CD4-positive, CD25-positive, alpha-beta regulatory T cell (primary cell): ENCODE results near the gene IMMP2L. TPM values are rescaled to one million over a fixed set of nuclear protein-coding genes. Genes with fewer than 3 reads are reported as not detected.
A peak's percentile ranks its signal among the peaks of the same experiment; 100 is the strongest.

ENCODE experiments used
- ATAC-seq, 2 donors: fragments of 150-1000 bp; cut with Tn5 transposase; one replicate each; pipeline ENCODE4 v1.10.0; 2021; ENCODE audit warnings: low read depth in 2 of 2, moderate number of reproducible peaks in 2 of 2, moderate library complexity in 1 of 2
- DNase-seq, 3 donors: peaks; one replicate each; pipeline versions ENCODE4 v3.0.0 to v3.0.0-alpha.2; 2012 to 2022; ENCODE audit warnings: mixed read lengths in 1 of 3
- H3K27ac ChIP-seq: one replicate; pipeline ENCODE4 v1.7.0; 2013; ENCODE audit warnings: mild to moderate bottlenecking, low read length; ENCODE audit not compliant: insufficient read depth, poor library complexity, severe bottlenecking
- H3K27me3 ChIP-seq: one replicate; pipeline ENCODE4 v1.7.0; 2013; ENCODE audit warnings: low read length; ENCODE audit not compliant: control insufficient read depth, insufficient read depth
- H3K36me3 ChIP-seq: one replicate; pipeline ENCODE4 v1.7.0; 2013; ENCODE audit warnings: mild to moderate bottlenecking, low read length, moderate library complexity; ENCODE audit not compliant: control insufficient read depth, insufficient read depth
- H3K4me1 ChIP-seq: 2 replicates; pipeline ENCODE4 v1.7.0; 2013; ENCODE audit warnings: mild to moderate bottlenecking, low read length; ENCODE audit not compliant: insufficient read depth, control insufficient read depth, poor library complexity, severe bottlenecking
- H3K4me3 ChIP-seq: one replicate; pipeline ENCODE4 v1.7.0; 2013; ENCODE audit warnings: low read depth, mild to moderate bottlenecking, low read length, moderate library complexity
- H3K9me3 ChIP-seq, 2 experiments: 1 replicate in 1 of 2; 2 replicates in 1 of 2; pipeline ENCODE4 v1.7.0; 2013; ENCODE audit warnings: low read length in 2 of 2, mild to moderate bottlenecking in 1 of 2, moderate library complexity in 1 of 2; ENCODE audit not compliant: control insufficient read depth in 2 of 2
- H3K27ac Mint-ChIP-seq, 3 donors: one replicate each; pipeline ENCODE4 v1.8.0; 2020 to 2022; ENCODE audit warnings: mild to moderate bottlenecking in 3 of 3, mixed read lengths in 3 of 3, moderate library complexity in 2 of 3
- H3K27me3 Mint-ChIP-seq: one replicate; pipeline ENCODE4 v1.8.0; 2022; ENCODE audit warnings: mild to moderate bottlenecking, mixed read lengths
- H3K36me3 Mint-ChIP-seq: one replicate; pipeline ENCODE4 v1.8.0; 2020; ENCODE audit warnings: mixed read lengths
- H3K4me1 Mint-ChIP-seq, 4 donors: one replicate each; pipeline ENCODE4 v1.8.0; 2020 to 2022; ENCODE audit warnings: mixed read lengths in 4 of 4, mild to moderate bottlenecking in 1 of 4
- H3K4me3 Mint-ChIP-seq, 4 donors: one replicate each; pipeline ENCODE4 v1.8.0; 2020 to 2022; ENCODE audit warnings: mild to moderate bottlenecking in 4 of 4, mixed read lengths in 4 of 4, moderate library complexity in 3 of 4
- H3K9me3 Mint-ChIP-seq, 7 donors: one replicate each; pipeline ENCODE4 v1.8.0; 2020 to 2022; ENCODE audit warnings: mixed read lengths in 7 of 7, mild to moderate bottlenecking in 3 of 7, moderate library complexity in 2 of 7
- polyA plus RNA-seq, 4 donors: library from polyadenylated mRNA; unstranded; fragments of 300-500 nt; fragmentation: Illumina TruSeq; gene quantifications; one replicate each; pipeline ENCODE4 v1.2.3, GENCODE V29; 2021
- total RNA-seq: library from RNA; stranded (reverse); gene quantifications from one replicate; pipeline ENCODE4 v1.2.3, GENCODE V29; 2022

IMMP2L gene
- total and polyA plus RNA-seq, 5 donors from 2014 or later, result 8.9 to 23.8 (median 17.1) TPM

GRCh38 chr7:111238886-111239285, 323.4 kb downstream of the IMMP2L start:
- ATAC-seq, result no peak
- no peak overlapping the region for H3K4me3 Mint-ChIP-seq
- no peak overlapping the region for H3K4me3 ChIP-seq
- no peak for DNase-seq
- peaks cover 6 to 14% (median 12%) of the 10 kb centered on the region in 4 donors for H3K4me1 Mint-ChIP-seq
- H3K27ac ChIP-seq, result no peak overlapping the region
- peaks cover 0 to 2% (median 0%) of the 10 kb centered on the region in 7 donors for H3K9me3 Mint-ChIP-seq
- H3K36me3 Mint-ChIP-seq, result peaks cover 8% of the 10 kb centered on the region
- no peaks in the 10 kb centered on the region for H3K27me3 Mint-ChIP-seq
- no peak overlapping the region for H3K27ac Mint-ChIP-seq
- H3K36me3 ChIP-seq, result no peaks in the 10 kb centered on the region
- H3K27me3 ChIP-seq, result no peaks in the 10 kb centered on the region
- H3K9me3 ChIP-seq, result no peaks in the 10 kb centered on the region
- H3K4me1 ChIP-seq, result no peaks in the 10 kb centered on the region

GRCh38 chr7:111235709-111236108, 326.6 kb downstream of the IMMP2L start:
- Mint-ChIP-seq H3K4me3 (no peak overlapping the region), H3K27ac (no peak overlapping the region), H3K27me3 (no peaks in the 10 kb centered on the region), H3K4me1 (peaks cover 11 to 19% (median 15%) of the 10 kb centered on the region in 4 donors), H3K36me3 (peaks cover 11% of the 10 kb centered on the region), H3K9me3 (peaks cover 0 to 2% (median 0%) of the 10 kb centered on the region in 7 donors)
- Histone ChIP-seq H3K27ac (no peak overlapping the region), H3K4me3 (no peak overlapping the region), H3K27me3 (no peaks in the 10 kb centered on the region), H3K9me3 (no peaks in the 10 kb centered on the region), H3K4me1 (no peaks in the 10 kb centered on the region), H3K36me3 (no peaks in the 10 kb centered on the region)
- DNase-seq, result no peak
- no peak for ATAC-seq

DNA sequence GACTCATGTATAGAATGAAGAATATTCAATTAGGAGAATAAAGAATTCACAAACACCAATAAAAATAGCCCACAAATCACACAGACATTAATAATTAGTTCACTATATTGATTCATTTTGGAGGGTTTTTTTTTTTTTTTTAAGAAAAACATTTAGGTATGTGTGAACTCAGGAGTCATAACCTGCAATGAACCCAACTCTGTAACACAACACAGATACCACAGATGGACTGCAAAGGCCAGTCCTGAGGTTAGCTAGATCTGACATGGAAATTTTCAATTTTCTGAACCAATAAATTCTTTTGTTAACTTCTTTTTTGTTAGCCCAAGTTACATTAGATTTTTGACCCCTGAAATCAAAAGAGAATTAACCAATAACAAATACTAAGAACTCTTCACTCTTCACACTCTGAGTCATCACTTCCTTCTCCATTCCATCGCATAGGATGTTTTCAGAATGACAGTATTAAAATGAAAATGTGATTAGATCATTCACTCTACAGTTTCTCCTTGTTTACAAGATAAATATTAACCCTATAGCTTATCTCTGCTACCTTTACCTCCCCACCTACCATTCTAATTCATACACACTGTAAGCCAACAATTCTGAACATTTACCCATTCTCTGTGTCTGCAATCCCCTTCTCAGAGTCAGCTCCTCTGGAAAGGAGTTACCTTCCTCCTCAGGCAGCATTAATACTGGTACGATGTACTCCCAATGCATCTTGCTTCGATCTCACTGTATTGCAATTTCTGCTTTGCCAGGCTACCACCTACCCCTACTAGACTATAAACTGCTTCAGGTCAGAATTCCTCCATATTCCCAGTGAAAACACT, 329.8 kb downstream of the IMMP2L start:
- H3K4me1 Mint-ChIP-seq, result peaks cover 5 to 12% (median 7%) of the 10 kb centered on the region in 4 donors
- ATAC-seq, result no peak

GRCh38 chr7:111229916-111230315, 332.4 kb downstream of the IMMP2L start:
- no peaks in the 10 kb centered on the region for H3K27me3 Mint-ChIP-seq
- Histone ChIP-seq H3K4me1 (no peaks in the 10 kb centered on the region), H3K27ac (no peak overlapping the region), H3K27me3 (no peaks in the 10 kb centered on the region), H3K36me3 (no peaks in the 10 kb centered on the region), H3K4me3 (no peak overlapping the region), H3K9me3 (no peaks in the 10 kb centered on the region)
- H3K4me1 Mint-ChIP-seq, result peaks cover 0 to 8% (median 5%) of the 10 kb centered on the region in 4 donors
- H3K36me3 Mint-ChIP-seq, result peaks cover 10% of the 10 kb centered on the region
- DNase-seq (no peak), ATAC-seq (no peak)
- peaks cover 0 to 5% (median 0%) of the 10 kb centered on the region in 7 donors for H3K9me3 Mint-ChIP-seq
- no peak overlapping the region for H3K4me3 Mint-ChIP-seq
- H3K27ac Mint-ChIP-seq, result no peak overlapping the region

More for the DNA sequence above, 329.8 kb downstream of the IMMP2L start:
- no peaks in the 10 kb centered on the region for H3K4me1 ChIP-seq
- H3K27ac Mint-ChIP-seq, result peak overlapping the region in 2 of 3 donors; percentile 2 to 4
- no peak overlapping the region for H3K4me3 ChIP-seq
- H3K36me3 ChIP-seq, result no peaks in the 10 kb centered on the region
- H3K27ac ChIP-seq, result no peak overlapping the region
- no peaks in the 10 kb centered on the region for H3K9me3 ChIP-seq
- peaks cover 15% of the 10 kb centered on the region for H3K36me3 Mint-ChIP-seq
- no peaks in the 10 kb centered on the region for H3K27me3 ChIP-seq
- H3K9me3 Mint-ChIP-seq, result peaks cover 0 to 4% (median 0%) of the 10 kb centered on the region in 7 donors
- H3K4me3 Mint-ChIP-seq, result no peak overlapping the region
- peak in 1 of 3 donors; percentile 32 for DNase-seq
- H3K27me3 Mint-ChIP-seq, result no peaks in the 10 kb centered on the region

DNA sequence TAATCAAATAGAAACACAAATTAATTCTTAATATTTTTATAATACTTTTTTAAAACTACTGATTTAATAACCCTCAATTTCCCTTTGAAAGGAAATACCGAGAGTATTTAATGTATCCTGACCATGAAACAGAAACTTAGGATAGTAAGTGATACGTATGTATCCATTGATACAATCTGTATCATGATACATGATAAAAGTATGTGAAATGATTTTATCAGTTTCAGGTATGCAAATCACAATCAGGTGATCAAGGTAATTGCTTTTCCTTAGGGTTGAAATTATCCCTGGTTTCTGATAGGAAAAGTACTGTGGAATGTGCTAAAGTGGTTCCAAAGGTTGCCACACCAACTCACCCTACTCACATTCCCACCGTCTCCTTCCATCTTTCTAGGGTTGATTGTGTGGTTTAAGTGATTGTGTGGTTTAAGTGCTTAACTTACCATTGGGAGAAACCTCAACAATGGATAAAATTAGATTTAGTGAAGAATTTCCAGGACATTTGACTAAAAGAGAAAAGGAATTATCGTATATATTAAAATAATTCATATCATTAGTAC, 333.0 kb downstream of the IMMP2L start:
- H3K4me1 ChIP-seq, result no peaks in the 10 kb centered on the region
- no peaks in the 10 kb centered on the region for H3K27me3 Mint-ChIP-seq
- H3K27me3 ChIP-seq, result no peaks in the 10 kb centered on the region
- H3K4me3 ChIP-seq, result no peak overlapping the region
- H3K27ac Mint-ChIP-seq, result no peak overlapping the region
- DNase-seq (no peak), ATAC-seq (no peak)
- peaks cover 10% of the 10 kb centered on the region for H3K36me3 Mint-ChIP-seq
- peaks cover 0 to 6% (median 5%) of the 10 kb centered on the region in 4 donors for H3K4me1 Mint-ChIP-seq
- H3K9me3 ChIP-seq, result no peaks in the 10 kb centered on the region
- no peaks in the 10 kb centered on the region for H3K36me3 ChIP-seq
- no peak overlapping the region for H3K27ac ChIP-seq
- H3K4me3 Mint-ChIP-seq, result no peak overlapping the region
- H3K9me3 Mint-ChIP-seq, result peaks cover 0 to 5% (median 0%) of the 10 kb centered on the region in 7 donors

GRCh38 chr7:111228437-111228836, 333.9 kb downstream of the IMMP2L start:
- peaks cover 10% of the 10 kb centered on the region for H3K36me3 Mint-ChIP-seq
- H3K27ac ChIP-seq, result no peak overlapping the region
- no peak overlapping the region for H3K4me3 ChIP-seq
- DNase-seq (no peak), ATAC-seq (no peak)
- no peaks in the 10 kb centered on the region for H3K9me3 ChIP-seq
- no peak overlapping the region for H3K4me3 Mint-ChIP-seq
- no peaks in the 10 kb centered on the region for H3K4me1 ChIP-seq
- no peaks in the 10 kb centered on the region for H3K27me3 ChIP-seq
- H3K27ac Mint-ChIP-seq, result no peak overlapping the region
- no peaks in the 10 kb centered on the region for H3K36me3 ChIP-seq
- peaks cover 0 to 6% (median 5%) of the 10 kb centered on the region in 4 donors for H3K4me1 Mint-ChIP-seq
- H3K27me3 Mint-ChIP-seq, result no peaks in the 10 kb centered on the region
- peaks cover 0 to 5% (median 0%) of the 10 kb centered on the region in 7 donors for H3K9me3 Mint-ChIP-seq

DNA sequence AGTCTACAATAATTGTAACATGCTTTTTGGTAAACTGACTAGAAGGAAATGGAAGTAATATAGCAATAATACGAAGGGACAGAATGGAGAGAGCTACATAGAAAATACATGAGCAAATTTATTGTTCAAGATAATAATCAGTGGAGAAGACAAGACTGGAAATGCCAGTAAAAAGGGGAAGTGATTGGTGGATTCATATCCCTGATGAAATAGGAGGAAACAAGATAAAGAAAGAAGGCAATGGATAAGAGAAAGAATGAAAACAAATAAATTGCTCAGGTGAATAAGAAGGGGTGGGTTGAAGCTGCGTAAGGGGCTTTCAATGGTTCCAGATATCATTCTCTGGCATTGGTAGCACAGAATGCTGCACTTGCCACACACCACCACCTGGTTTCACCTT, 335.5 kb downstream of the IMMP2L start:
- no peaks in the 10 kb centered on the region for H3K4me1 ChIP-seq
- Mint-ChIP-seq H3K36me3 (peaks cover 7% of the 10 kb centered on the region), H3K27ac (no peak overlapping the region), H3K27me3 (no peaks in the 10 kb centered on the region), H3K4me1 (no peaks in the 10 kb centered on the region), H3K4me3 (no peak overlapping the region), H3K9me3 (peaks cover 0 to 5% (median 0%) of the 10 kb centered on the region in 7 donors)
- H3K27me3 ChIP-seq, result no peaks in the 10 kb centered on the region
- H3K9me3 ChIP-seq, result no peaks in the 10 kb centered on the region
- H3K27ac ChIP-seq, result no peak overlapping the region
- ATAC-seq (no peak), DNase-seq (no peak)
- no peaks in the 10 kb centered on the region for H3K36me3 ChIP-seq
- no peak overlapping the region for H3K4me3 ChIP-seq
